DOHH2 (cell line): ENCODE measurements around the gene ZNRF2.

Experiments
- CTCF ChIP-seq: fragments of 200-600 bp; sonication (generic); IDR thresholded peaks from one replicate; pipeline ENCODE4 v1.5.1; 2014; ENCODE audit warnings: antibody characterized with exemption, mild to moderate bottlenecking, low read depth, low read length; ENCODE audit not compliant: poor library complexity, severe bottlenecking
- EZH2phosphoT487 ChIP-seq: fragments of 200-600 bp; sonication (generic); IDR thresholded peaks from 2 replicates; pipeline ENCODE4 v1.6.1; 2017; ENCODE audit warnings: borderline replicate concordance, mild to moderate bottlenecking, antibody characterized with exemption, low read length, moderate library complexity, mixed read lengths

- TF ChIP-seq CTCF (no peak), EZH2phosphoT487 (no peak)
These were observed 22.6 kb downstream of the ZNRF2 start for GRCh38 chr7:30306976-30307375.
